ENCODE results near the gene FBXL17.

Gene FBXL17

DNA sequence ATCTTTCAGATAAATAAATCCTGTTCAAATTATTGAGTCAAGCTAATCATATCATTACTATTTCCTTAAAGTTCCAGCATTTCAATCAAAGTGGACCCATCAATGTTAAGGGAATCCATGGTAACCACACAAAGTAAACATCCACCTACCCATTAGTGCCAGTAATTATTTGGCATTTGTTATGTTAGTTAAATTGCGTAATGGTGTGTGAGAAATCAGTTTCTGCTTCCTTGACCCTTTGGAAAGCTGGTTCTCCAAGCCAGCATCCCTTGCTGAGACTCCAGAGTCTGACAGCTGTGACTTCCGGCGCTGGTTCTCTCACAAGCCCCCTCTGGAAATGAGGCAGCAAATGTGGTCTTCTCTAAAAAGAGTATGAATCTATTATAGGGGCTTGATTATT lies 402.6 kb downstream of the FBXL17 start:
- H3K9me3 ChIP-seq (ENCODE audit: control insufficient read depth in 1 of 2, low read length in 2 of 2), result no peaks in the 10 kb centered on the region
- no peak overlapping the region for H3K9ac ChIP-seq (ENCODE audit: low read depth in 1 of 2, low read length in 2 of 2)
- H3K36me3 ChIP-seq (ENCODE audit: control insufficient read depth in 1 of 2, insufficient read depth in 2 of 2, low read length in 2 of 2), result no peaks in the 10 kb centered on the region
- no peak overlapping the region for H3K4me3 ChIP-seq (ENCODE audit: low read depth in 1 of 2, low read length in 2 of 2)
- no peaks in the 10 kb centered on the region for H3K27me3 ChIP-seq (ENCODE audit: control insufficient read depth in 1 of 2, insufficient read depth in 2 of 2, low read length in 2 of 2)
- H3K4me1 ChIP-seq (ENCODE audit: control insufficient read depth in 1 of 2, insufficient read depth in 2 of 2, low read length in 2 of 2), result no peaks in the 10 kb centered on the region
- no peak overlapping the region for H3K27ac ChIP-seq (ENCODE audit: low read depth, low read length)

DNA sequence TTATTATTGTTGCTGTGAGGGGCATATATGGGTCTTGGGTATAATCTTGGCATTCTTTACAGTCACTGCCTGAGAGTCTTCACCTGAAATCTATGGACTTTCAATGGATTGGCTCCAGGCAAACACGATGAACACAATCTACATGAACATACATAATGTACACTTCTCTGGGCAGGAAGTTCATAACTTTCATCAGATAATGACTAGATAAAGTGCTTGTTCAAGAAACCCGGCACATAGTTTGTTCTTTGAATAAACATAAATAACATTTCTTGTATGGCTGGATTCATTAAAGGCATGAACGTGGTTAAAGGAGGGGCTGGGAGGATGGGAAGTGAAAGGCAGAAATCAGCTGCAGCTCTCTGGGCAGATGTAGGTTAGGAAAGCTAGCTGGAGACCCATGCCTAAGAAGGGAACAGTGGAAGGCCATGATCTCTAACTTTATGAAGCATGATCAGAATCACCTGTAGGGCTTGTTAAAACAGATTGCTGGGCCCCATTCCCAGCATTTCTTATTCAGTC lies 404.3 kb downstream of the FBXL17 start:
- Histone ChIP-seq H3K36me3 (ENCODE audit: control insufficient read depth in 1 of 2, insufficient read depth in 2 of 2, low read length in 2 of 2) (no peaks in the 10 kb centered on the region), H3K4me3 (ENCODE audit: low read depth in 1 of 2, low read length in 2 of 2) (no peak overlapping the region), H3K4me1 (ENCODE audit: control insufficient read depth in 1 of 2, insufficient read depth in 2 of 2, low read length in 2 of 2) (no peaks in the 10 kb centered on the region)

DNA sequence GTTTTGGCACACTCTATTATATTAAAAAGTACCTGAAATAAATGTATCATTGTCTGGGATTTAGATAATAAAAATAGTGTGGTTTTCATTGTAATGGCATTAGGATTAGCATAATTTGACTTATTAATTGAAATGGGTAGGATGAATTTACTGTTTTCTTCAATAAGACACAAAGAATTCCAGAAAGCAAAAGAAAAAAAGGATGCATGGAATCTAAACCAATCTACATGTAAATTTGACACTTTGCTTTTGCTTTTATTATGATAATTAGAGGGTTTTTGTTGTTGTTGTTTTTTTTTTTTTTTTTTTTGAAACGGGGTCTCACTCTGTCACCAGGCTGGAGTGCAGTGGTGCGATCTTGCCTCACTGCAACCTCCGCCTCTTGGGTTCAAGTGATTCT lies 406.3 kb downstream of the FBXL17 start:
- no peaks in the 10 kb centered on the region for H3K36me3 ChIP-seq (ENCODE audit: control insufficient read depth in 1 of 2, insufficient read depth in 2 of 2, low read length in 2 of 2)
- H3K4me3 ChIP-seq (ENCODE audit: low read depth in 1 of 2, low read length in 2 of 2), result no peak overlapping the region
- no peak overlapping the region for H3K27ac ChIP-seq (ENCODE audit: low read depth, low read length)

More for the DNA sequence above, 404.3 kb downstream of the FBXL17 start:
- Histone ChIP-seq H3K9me3 (ENCODE audit: control insufficient read depth in 1 of 2, low read length in 2 of 2) (no peaks in the 10 kb centered on the region), H3K27me3 (ENCODE audit: control insufficient read depth in 1 of 2, insufficient read depth in 2 of 2, low read length in 2 of 2) (no peaks in the 10 kb centered on the region), H3K27ac (ENCODE audit: low read depth, low read length) (no peak overlapping the region), H3K9ac (ENCODE audit: low read depth in 1 of 2, low read length in 2 of 2) (no peak overlapping the region)

DNA sequence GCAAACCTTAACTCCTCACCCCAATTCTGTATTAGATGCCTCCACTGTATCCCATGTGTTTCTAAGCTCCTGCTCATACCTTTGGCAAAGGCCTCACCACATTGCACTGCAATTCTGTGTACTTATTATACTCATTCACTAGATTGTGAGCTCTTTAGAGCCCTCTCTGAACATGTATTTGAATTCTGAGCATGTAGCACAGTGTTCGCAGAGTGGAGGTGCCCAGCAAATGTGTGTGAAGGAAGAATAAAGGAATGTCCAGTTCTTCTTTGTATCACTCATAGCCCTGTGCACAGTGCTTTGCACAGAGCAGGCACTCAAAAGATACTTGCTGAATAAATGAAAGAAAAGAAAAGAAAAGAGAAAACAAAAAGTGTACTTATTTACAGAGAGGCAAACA lies 410.1 kb downstream of the FBXL17 start:
- H3K9me3 ChIP-seq (ENCODE audit: control insufficient read depth in 1 of 2, low read length in 2 of 2), result no peaks in the 10 kb centered on the region
- no peaks in the 10 kb centered on the region for H3K4me1 ChIP-seq (ENCODE audit: control insufficient read depth in 1 of 2, insufficient read depth in 2 of 2, low read length in 2 of 2)
- no peak overlapping the region for H3K27ac ChIP-seq (ENCODE audit: low read depth, low read length)
- no peak overlapping the region for H3K9ac ChIP-seq (ENCODE audit: low read depth in 1 of 2, low read length in 2 of 2)
- no peaks in the 10 kb centered on the region for H3K36me3 ChIP-seq (ENCODE audit: control insufficient read depth in 1 of 2, insufficient read depth in 2 of 2, low read length in 2 of 2)
- H3K4me3 ChIP-seq (ENCODE audit: low read depth in 1 of 2, low read length in 2 of 2), result no peak overlapping the region
- H3K27me3 ChIP-seq (ENCODE audit: control insufficient read depth in 1 of 2, insufficient read depth in 2 of 2, low read length in 2 of 2), result no peaks in the 10 kb centered on the region

More for the DNA sequence above, 406.3 kb downstream of the FBXL17 start:
- no peaks in the 10 kb centered on the region for H3K9me3 ChIP-seq (ENCODE audit: control insufficient read depth in 1 of 2, low read length in 2 of 2)
- H3K4me1 ChIP-seq (ENCODE audit: control insufficient read depth in 1 of 2, insufficient read depth in 2 of 2, low read length in 2 of 2), result no peaks in the 10 kb centered on the region
- H3K27me3 ChIP-seq (ENCODE audit: control insufficient read depth in 1 of 2, insufficient read depth in 2 of 2, low read length in 2 of 2), result no peaks in the 10 kb centered on the region
- no peak overlapping the region for H3K9ac ChIP-seq (ENCODE audit: low read depth in 1 of 2, low read length in 2 of 2)

DNA sequence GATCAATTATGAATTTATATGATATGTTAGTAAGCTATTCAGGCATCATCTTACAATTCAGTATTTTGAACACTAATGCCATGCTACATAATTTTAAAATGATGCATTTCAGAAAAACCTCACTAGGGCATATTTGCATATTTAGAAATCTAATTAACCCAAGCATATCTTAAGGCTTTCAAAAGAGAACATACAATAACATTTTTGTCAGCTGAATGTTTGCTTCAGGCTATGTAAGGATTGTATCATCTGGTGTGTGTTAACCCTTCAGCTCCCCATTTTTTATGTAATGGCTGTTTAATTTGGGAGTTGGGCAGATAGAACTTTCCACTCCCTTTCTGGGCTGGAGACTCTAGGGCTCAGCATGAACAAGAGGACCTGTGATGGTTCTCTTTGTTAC lies 412.1 kb downstream of the FBXL17 start:
- Histone ChIP-seq H3K4me3 (ENCODE audit: low read depth in 1 of 2, low read length in 2 of 2) (no peak overlapping the region), H3K4me1 (ENCODE audit: control insufficient read depth in 1 of 2, insufficient read depth in 2 of 2, low read length in 2 of 2) (no peaks in the 10 kb centered on the region), H3K27me3 (ENCODE audit: control insufficient read depth in 1 of 2, insufficient read depth in 2 of 2, low read length in 2 of 2) (no peaks in the 10 kb centered on the region), H3K9me3 (ENCODE audit: control insufficient read depth in 1 of 2, low read length in 2 of 2) (no peaks in the 10 kb centered on the region), H3K9ac (ENCODE audit: low read depth in 1 of 2, low read length in 2 of 2) (no peak overlapping the region), H3K36me3 (ENCODE audit: control insufficient read depth in 1 of 2, insufficient read depth in 2 of 2, low read length in 2 of 2) (no peaks in the 10 kb centered on the region), H3K27ac (ENCODE audit: low read depth, low read length) (no peak overlapping the region)

DNA sequence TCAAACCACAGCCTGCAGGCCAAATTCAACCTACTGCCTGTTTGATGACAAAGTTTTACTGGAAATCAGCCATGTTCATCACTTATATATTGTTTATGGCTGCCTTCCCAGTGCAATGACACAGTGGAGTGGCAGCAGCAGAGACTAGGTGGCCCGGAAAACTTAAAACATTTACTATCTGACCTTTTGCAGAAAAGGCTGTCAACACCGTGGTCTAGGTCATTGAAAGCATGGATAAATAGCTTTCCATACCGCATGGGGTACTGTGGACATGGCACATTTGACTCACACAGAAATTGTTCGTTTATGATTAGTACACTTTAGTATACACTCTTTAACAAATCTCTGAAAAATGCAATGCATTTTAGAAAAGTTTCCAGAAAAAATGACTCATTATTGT lies 412.9 kb downstream of the FBXL17 start:
- Histone ChIP-seq H3K4me1 (ENCODE audit: control insufficient read depth in 1 of 2, insufficient read depth in 2 of 2, low read length in 2 of 2) (no peaks in the 10 kb centered on the region), H3K27ac (ENCODE audit: low read depth, low read length) (no peak overlapping the region), H3K4me3 (ENCODE audit: low read depth in 1 of 2, low read length in 2 of 2) (no peak overlapping the region), H3K9ac (ENCODE audit: low read depth in 1 of 2, low read length in 2 of 2) (no peak overlapping the region), H3K27me3 (ENCODE audit: control insufficient read depth in 1 of 2, insufficient read depth in 2 of 2, low read length in 2 of 2) (no peaks in the 10 kb centered on the region), H3K36me3 (ENCODE audit: control insufficient read depth in 1 of 2, insufficient read depth in 2 of 2, low read length in 2 of 2) (no peaks in the 10 kb centered on the region), H3K9me3 (ENCODE audit: control insufficient read depth in 1 of 2, low read length in 2 of 2) (no peaks in the 10 kb centered on the region)

DNA sequence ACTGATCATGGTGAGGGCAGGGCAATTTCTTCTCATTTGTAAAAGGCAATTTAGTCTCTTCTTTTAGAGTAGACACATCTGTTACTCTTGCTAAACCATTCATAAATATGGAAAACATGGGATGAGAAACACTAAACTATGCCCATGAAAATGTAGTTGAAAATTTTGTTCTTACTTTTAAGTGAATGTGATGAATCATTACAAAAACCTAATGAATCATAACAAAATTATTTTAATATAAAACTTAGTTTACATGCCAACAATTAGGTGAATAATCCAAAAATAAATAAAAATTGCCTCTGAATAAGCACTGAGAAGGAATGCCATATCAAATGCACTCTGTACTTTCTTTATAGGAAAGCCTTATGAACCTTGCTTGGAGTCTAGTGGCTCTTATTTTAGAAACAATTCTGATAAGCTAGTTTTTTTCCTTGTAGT lies 413.5 kb downstream of the FBXL17 start:
- no peak overlapping the region for H3K9ac ChIP-seq (ENCODE audit: low read depth in 1 of 2, low read length in 2 of 2)
- no peaks in the 10 kb centered on the region for H3K4me1 ChIP-seq (ENCODE audit: control insufficient read depth in 1 of 2, insufficient read depth in 2 of 2, low read length in 2 of 2)

DNA sequence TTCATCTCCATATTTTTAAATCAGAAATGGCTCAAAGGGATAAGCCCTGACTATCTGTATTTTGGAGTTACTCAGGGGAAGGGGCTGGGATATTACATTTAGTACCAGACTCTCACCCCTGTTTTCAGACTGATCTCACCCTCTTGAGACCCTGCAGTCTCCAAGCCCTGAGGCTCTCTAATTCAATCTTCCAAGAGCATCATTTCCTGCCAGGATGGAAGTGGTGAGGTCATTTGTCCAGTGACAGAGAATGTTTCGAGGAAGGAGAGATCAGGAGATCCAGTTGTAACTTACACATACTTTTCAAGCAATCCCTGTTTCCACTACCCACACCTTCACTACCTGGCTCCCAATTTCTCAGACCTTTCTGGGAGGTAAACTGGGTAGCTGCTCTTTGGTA lies 415.7 kb downstream of the FBXL17 start:
- Histone ChIP-seq H3K9me3 (ENCODE audit: control insufficient read depth in 1 of 2, low read length in 2 of 2) (no peaks in the 10 kb centered on the region), H3K9ac (ENCODE audit: low read depth in 1 of 2, low read length in 2 of 2) (no peak overlapping the region), H3K4me1 (ENCODE audit: control insufficient read depth in 1 of 2, insufficient read depth in 2 of 2, low read length in 2 of 2) (no peaks in the 10 kb centered on the region), H3K36me3 (ENCODE audit: control insufficient read depth in 1 of 2, insufficient read depth in 2 of 2, low read length in 2 of 2) (no peaks in the 10 kb centered on the region), H3K27me3 (ENCODE audit: control insufficient read depth in 1 of 2, insufficient read depth in 2 of 2, low read length in 2 of 2) (no peaks in the 10 kb centered on the region), H3K4me3 (ENCODE audit: low read depth in 1 of 2, low read length in 2 of 2) (no peak overlapping the region), H3K27ac (ENCODE audit: low read depth, low read length) (no peak overlapping the region)

More for the DNA sequence above, 413.5 kb downstream of the FBXL17 start:
- Histone ChIP-seq H3K27ac (ENCODE audit: low read depth, low read length) (no peak overlapping the region), H3K27me3 (ENCODE audit: control insufficient read depth in 1 of 2, insufficient read depth in 2 of 2, low read length in 2 of 2) (no peaks in the 10 kb centered on the region), H3K36me3 (ENCODE audit: control insufficient read depth in 1 of 2, insufficient read depth in 2 of 2, low read length in 2 of 2) (no peaks in the 10 kb centered on the region), H3K4me3 (ENCODE audit: low read depth in 1 of 2, low read length in 2 of 2) (no peak overlapping the region), H3K9me3 (ENCODE audit: control insufficient read depth in 1 of 2, low read length in 2 of 2) (no peaks in the 10 kb centered on the region)

DNA sequence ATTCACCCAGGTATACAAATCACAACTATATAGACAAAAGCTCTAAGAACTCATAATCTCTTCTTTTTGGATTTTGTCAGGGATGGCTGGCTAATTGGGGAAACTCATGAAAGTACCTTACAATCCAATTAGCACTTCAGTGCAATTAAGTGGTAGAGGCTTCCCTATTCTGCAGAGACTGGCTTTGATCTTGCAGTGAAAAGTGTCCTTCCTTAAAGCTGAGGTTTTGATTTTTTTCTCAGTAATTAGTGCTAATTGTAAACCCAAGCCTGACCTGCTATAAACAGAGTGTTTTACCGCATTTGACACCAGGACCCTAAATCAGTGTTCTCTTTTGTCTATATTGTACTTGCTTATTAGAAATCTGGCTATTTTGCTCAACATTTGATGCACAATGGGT lies 417.2 kb downstream of the FBXL17 start:
- no peak overlapping the region for H3K4me3 ChIP-seq (ENCODE audit: low read depth in 1 of 2, low read length in 2 of 2)
- H3K36me3 ChIP-seq (ENCODE audit: control insufficient read depth in 1 of 2, insufficient read depth in 2 of 2, low read length in 2 of 2), result no peaks in the 10 kb centered on the region
- no peak overlapping the region for H3K9ac ChIP-seq (ENCODE audit: low read depth in 1 of 2, low read length in 2 of 2)

DNA sequence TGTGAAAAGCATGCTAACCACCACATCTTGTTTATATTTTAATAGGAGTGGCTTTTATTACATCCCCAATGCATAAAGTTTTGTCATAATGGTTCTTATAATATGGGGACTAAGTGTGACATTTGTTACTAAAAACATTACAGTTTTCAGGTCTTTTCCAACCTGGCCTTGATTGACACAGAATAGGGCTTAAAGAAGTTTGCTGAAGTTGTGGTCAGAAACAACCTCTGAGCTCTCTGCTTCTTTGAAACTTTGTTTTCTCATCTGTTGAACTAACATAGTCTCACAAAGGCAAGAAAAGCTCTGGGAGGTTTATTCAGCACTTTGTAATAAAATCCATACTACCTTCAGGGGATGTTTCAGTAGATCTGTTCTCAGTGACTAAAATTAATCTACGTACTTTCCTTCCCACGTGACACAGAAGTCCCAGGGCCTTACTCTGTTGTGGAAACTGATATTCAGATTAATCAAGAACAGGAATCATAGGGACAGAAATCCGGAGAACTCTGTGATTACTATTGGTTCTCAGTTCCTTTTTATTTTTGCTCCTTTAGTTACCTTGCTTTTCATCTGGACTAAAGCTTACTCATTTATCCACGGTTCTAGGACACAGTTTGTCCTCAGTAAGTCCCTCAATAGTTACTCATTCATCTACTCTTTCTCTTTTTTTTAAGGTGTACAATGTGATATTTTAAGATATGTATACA lies 422.2 kb downstream of the FBXL17 start:
- Histone ChIP-seq H3K36me3 (ENCODE audit: control insufficient read depth in 1 of 2, insufficient read depth in 2 of 2, low read length in 2 of 2) (no peaks in the 10 kb centered on the region), H3K27me3 (ENCODE audit: control insufficient read depth in 1 of 2, insufficient read depth in 2 of 2, low read length in 2 of 2) (no peaks in the 10 kb centered on the region), H3K9ac (ENCODE audit: low read depth in 1 of 2, low read length in 2 of 2) (no peak overlapping the region), H3K27ac (ENCODE audit: low read depth, low read length) (no peak overlapping the region), H3K4me1 (ENCODE audit: control insufficient read depth in 1 of 2, insufficient read depth in 2 of 2, low read length in 2 of 2) (no peaks in the 10 kb centered on the region), H3K9me3 (ENCODE audit: control insufficient read depth in 1 of 2, low read length in 2 of 2) (no peaks in the 10 kb centered on the region), H3K4me3 (ENCODE audit: low read depth in 1 of 2, low read length in 2 of 2) (no peak overlapping the region)

More for the DNA sequence above, 417.2 kb downstream of the FBXL17 start:
- Histone ChIP-seq H3K27ac (ENCODE audit: low read depth, low read length) (no peak overlapping the region), H3K9me3 (ENCODE audit: control insufficient read depth in 1 of 2, low read length in 2 of 2) (no peaks in the 10 kb centered on the region), H3K27me3 (ENCODE audit: control insufficient read depth in 1 of 2, insufficient read depth in 2 of 2, low read length in 2 of 2) (no peaks in the 10 kb centered on the region), H3K4me1 (ENCODE audit: control insufficient read depth in 1 of 2, insufficient read depth in 2 of 2, low read length in 2 of 2) (no peaks in the 10 kb centered on the region)

All from duodenal mucosa (tissue), 2 donors.